Esophagus (tissue), 2 donors: ENCODE results near the gene IL21R. TPM values are rescaled to one million over a fixed set of nuclear protein-coding genes. Genes with fewer than 3 reads are reported as not detected.

Experiments used
- H3K27ac ChIP-seq, 2 donors: one replicate each; pipeline ENCODE4 v1.5.1; 2013; ENCODE audit warnings: low read depth in 2 of 2, mild to moderate bottlenecking in 2 of 2, inconsistent platforms in 1 of 2, low read length in 1 of 2, moderate library complexity in 1 of 2
- H3K27me3 ChIP-seq, 2 donors: one replicate each; pipeline ENCODE4 v1.6.1; 2013; ENCODE audit warnings: low read length in 2 of 2, control low read depth in 1 of 2, mild to moderate bottlenecking in 1 of 2; ENCODE audit not compliant: insufficient read depth in 2 of 2, control insufficient read depth in 1 of 2
- H3K36me3 ChIP-seq, 2 donors: one replicate each; pipeline ENCODE4 v1.6.1; 2013; ENCODE audit warnings: low read length in 1 of 2; ENCODE audit not compliant: control insufficient read depth in 2 of 2, insufficient read depth in 2 of 2
- H3K4me1 ChIP-seq, 2 donors: one replicate each; pipeline ENCODE4 v1.6.1; 2013; ENCODE audit warnings: low read length in 1 of 2; ENCODE audit not compliant: control insufficient read depth in 2 of 2, insufficient read depth in 2 of 2
- H3K4me3 ChIP-seq, 2 donors: one replicate each; pipeline ENCODE4 v1.5.1; 2013; ENCODE audit warnings: low read length in 2 of 2, mild to moderate bottlenecking in 2 of 2, low read depth in 1 of 2, moderate library complexity in 1 of 2
- H3K9me3 ChIP-seq, 2 donors: one replicate each; pipeline ENCODE4 v1.6.1; 2013; ENCODE audit warnings: mild to moderate bottlenecking in 2 of 2, low read depth in 1 of 2, low read length in 1 of 2, moderate library complexity in 1 of 2; ENCODE audit not compliant: control insufficient read depth in 2 of 2, insufficient read depth in 1 of 2
- WGBS, 2 donors: extraction: QIAGEN DNeasy Blood & Tissue Kit; methylation state at CpG; one replicate each; pipeline ENCODE4 v1.1.7; 2013; 5-methylcytosine and 5-hydroxymethylcytosine counted together
- polyA plus RNA-seq, 2 donors: library from polyadenylated mRNA; stranded (reverse); fragments of 200-250 nt; gene quantifications; one replicate each; pipeline ENCODE4 v1.2.3, GENCODE V29; 2013
- donor health status: healthy with polysubstance abuse.
- donor health status: Bipolar disorder and iron deficiency.

IL21R gene
- polyA plus RNA-seq, 2 donors, result 0.19 to 0.24 TPM

- Histone ChIP-seq H3K36me3 (peaks cover 9 to 36% of the 10 kb centered on the region in 2 donors), H3K4me3 (no peak overlapping the region), H3K4me1 (peaks cover 5 to 15% of the 10 kb centered on the region in 2 donors), H3K27ac (peak overlapping the region; percentile 19 to 53), H3K9me3 (peaks cover 0 to 2% of the 10 kb centered on the region in 2 donors), H3K27me3 (no peaks in the 10 kb centered on the region)
- whole genome bisulfite sequencing, 2 donors, result 67 to 68% methylated on average over 9 of the region's 9 CpGs
These were observed 38.2 kb upstream of the IL21R start for GRCh38 chr16:27363797-27364196.

GRCh38 chr16:27364493-27365141, 37.4 kb upstream of the IL21R start:
- Histone ChIP-seq H3K27ac (peak overlapping the region; percentile 33 to 53), H3K36me3 (peaks cover 4 to 29% of the 10 kb centered on the region in 2 donors), H3K4me1 (peaks cover 5 to 15% of the 10 kb centered on the region in 2 donors)

GRCh38 chr16:27365142-27366089, 36.6 kb upstream of the IL21R start:
- H3K4me1 ChIP-seq, result peaks cover 5 to 12% of the 10 kb centered on the region in 2 donors
- no peaks in the 10 kb centered on the region for H3K27me3 ChIP-seq
- H3K36me3 ChIP-seq, result peaks cover 4 to 29% of the 10 kb centered on the region in 2 donors
- peak overlapping the region; percentile 9 to 40 for H3K27ac ChIP-seq
- whole genome bisulfite sequencing, 2 donors, result 61 to 66% methylated on average over 7 of the region's 7 CpGs
- peaks cover 0 to 2% of the 10 kb centered on the region in 2 donors for H3K9me3 ChIP-seq
- H3K4me3 ChIP-seq, result no peak overlapping the region

More at GRCh38 chr16:27364493-27365141, 37.4 kb upstream of the IL21R start:
- Histone ChIP-seq H3K9me3 (peaks cover 0 to 2% of the 10 kb centered on the region in 2 donors), H3K27me3 (no peaks in the 10 kb centered on the region), H3K4me3 (no peak overlapping the region)
- WGBS, 2 donors, result 47 to 52% methylated on average over 6 of the region's 6 CpGs

- Histone ChIP-seq H3K4me1 (peaks cover 5 to 11% of the 10 kb centered on the region in 2 donors), H3K4me3 (no peak overlapping the region), H3K36me3 (peaks cover 4 to 22% of the 10 kb centered on the region in 2 donors), H3K27me3 (no peaks in the 10 kb centered on the region), H3K9me3 (peaks cover 0 to 2% of the 10 kb centered on the region in 2 donors), H3K27ac (peak overlapping the region; percentile 9 to 67)
- WGBS, 2 donors, result 59 to 64% methylated on average over 14 of the region's 14 CpGs
These were observed 35.1 kb upstream of the IL21R start for GRCh38 chr16:27366687-27367460.

- H3K4me3 ChIP-seq, result peak overlapping the region; percentile 12 to 20
- WGBS, 2 donors, result 11 to 13% methylated on average over 27 of the region's 27 CpGs
- peak overlapping the region; percentile 68 to 86 for H3K27ac ChIP-seq
- peaks cover 2 to 6% of the 10 kb centered on the region in 2 donors for H3K4me1 ChIP-seq
- no peaks in the 10 kb centered on the region for H3K9me3 ChIP-seq
- H3K27me3 ChIP-seq, result no peaks in the 10 kb centered on the region
- peaks cover 0 to 14% of the 10 kb centered on the region in 2 donors for H3K36me3 ChIP-seq
These were observed 34.3 kb upstream of the IL21R start for GRCh38 chr16:27367461-27368357.

GRCh38 chr16:27368358-27368722, 33.6 kb upstream of the IL21R start:
- 46 to 51% methylated on average over 9 of the region's 9 CpGs for WGBS, 2 donors
- Histone ChIP-seq H3K4me1 (peaks cover 2 to 6% of the 10 kb centered on the region in 2 donors), H3K27me3 (no peaks in the 10 kb centered on the region), H3K36me3 (peaks cover 0 to 8% of the 10 kb centered on the region in 2 donors), H3K4me3 (no peak overlapping the region), H3K27ac (no peak overlapping the region), H3K9me3 (no peaks in the 10 kb centered on the region)

- Histone ChIP-seq H3K9me3 (no peaks in the 10 kb centered on the region), H3K4me3 (no peak overlapping the region), H3K27me3 (no peaks in the 10 kb centered on the region), H3K36me3 (no peaks in the 10 kb centered on the region), H3K4me1 (peaks cover 0 to 2% of the 10 kb centered on the region in 2 donors), H3K27ac (no peak overlapping the region)
- WGBS, 2 donors, result 78 to 86% methylated on average over 3 of the region's 3 CpGs
These were observed 32.2 kb upstream of the IL21R start for GRCh38 chr16:27369806-27370205.

- H3K27me3 ChIP-seq, result no peaks in the 10 kb centered on the region
- H3K4me3 ChIP-seq, result no peak overlapping the region
- H3K4me1 ChIP-seq, result peaks cover 0 to 2% of the 10 kb centered on the region in 2 donors
- H3K9me3 ChIP-seq, result no peaks in the 10 kb centered on the region
- no peak overlapping the region for H3K27ac ChIP-seq
- no peaks in the 10 kb centered on the region for H3K36me3 ChIP-seq
These were observed 31.7 kb upstream of the IL21R start for GRCh38 chr16:27370318-27370717.
